Suprapubic skin (tissue), 4 donors: Measurements from ENCODE around the gene RAB27A.

Experiments used
- POLR2A ChIP-seq, 2 donors: fragments of 450-650 bp; IDR thresholded peaks; one replicate each; pipeline ENCODE4 v1.6.1; 2017; ENCODE audit warnings: antibody characterized with exemption in 2 of 2, mild to moderate bottlenecking in 2 of 2, moderate library complexity in 2 of 2
- POLR2AphosphoS5 ChIP-seq, 3 donors: sonication (generic); formaldehyde crosslinking; IDR thresholded peaks; one replicate each; pipeline ENCODE4 v1.6.1; 2017; ENCODE audit warnings: antibody characterized with exemption in 3 of 3
- TF ChIP-seq, protein P1 (sequence below), 2 donors: fragments of 200-600 bp in 1 of 2; fragments of 450-650 bp in 1 of 2; sonication (generic) in 1 of 2; IDR thresholded peaks; one replicate each; pipeline ENCODE4 v1.5.1; 2016 to 2019; ENCODE audit warnings: antibody characterized with exemption in 2 of 2, mild to moderate bottlenecking in 1 of 2, moderate library complexity in 1 of 2

DNA sequence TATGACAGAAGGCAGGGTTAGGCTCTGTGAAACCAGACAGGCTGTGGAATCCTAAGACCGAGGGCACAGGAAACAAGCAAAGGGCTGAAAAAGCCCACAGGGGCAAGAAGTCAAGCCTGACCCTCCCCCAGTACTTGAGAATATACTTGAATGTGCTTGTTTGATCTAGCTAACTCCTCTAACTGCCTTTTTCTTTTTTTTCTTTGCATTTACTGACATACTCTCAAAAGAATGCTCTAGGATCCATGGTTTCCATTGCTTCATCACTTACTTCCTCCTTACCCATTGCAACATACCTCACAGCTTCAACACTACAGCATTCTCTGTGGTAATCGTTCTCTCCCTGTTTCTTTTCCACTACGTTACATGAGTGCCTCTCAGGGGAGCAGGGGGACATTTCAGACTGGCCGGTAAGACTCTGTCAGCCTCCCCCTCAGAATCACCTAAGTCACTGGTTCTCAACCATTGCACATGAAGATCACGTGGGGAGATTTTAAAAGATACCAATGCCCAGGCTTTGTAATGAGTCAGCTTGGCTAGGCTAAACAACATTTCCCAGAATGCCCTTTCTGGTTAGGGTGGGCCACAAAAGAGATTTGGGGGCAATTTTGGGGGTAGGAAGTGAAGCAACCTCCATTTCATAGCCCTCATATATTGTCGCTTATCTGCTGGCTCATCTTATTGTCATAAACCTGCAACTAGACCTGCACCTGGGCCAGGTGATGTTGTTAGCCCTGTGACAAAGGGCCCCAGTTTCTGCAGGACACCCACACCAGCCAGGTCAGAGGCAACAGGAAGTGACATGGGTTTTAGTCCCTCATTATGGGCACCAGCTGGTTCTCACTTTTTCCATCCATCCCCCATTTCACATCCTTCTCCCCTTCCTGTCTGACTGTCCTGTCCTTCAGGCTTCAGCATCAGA lies 68.3 kb downstream of the RAB27A start:
- TF ChIP-seq, protein P1, sequence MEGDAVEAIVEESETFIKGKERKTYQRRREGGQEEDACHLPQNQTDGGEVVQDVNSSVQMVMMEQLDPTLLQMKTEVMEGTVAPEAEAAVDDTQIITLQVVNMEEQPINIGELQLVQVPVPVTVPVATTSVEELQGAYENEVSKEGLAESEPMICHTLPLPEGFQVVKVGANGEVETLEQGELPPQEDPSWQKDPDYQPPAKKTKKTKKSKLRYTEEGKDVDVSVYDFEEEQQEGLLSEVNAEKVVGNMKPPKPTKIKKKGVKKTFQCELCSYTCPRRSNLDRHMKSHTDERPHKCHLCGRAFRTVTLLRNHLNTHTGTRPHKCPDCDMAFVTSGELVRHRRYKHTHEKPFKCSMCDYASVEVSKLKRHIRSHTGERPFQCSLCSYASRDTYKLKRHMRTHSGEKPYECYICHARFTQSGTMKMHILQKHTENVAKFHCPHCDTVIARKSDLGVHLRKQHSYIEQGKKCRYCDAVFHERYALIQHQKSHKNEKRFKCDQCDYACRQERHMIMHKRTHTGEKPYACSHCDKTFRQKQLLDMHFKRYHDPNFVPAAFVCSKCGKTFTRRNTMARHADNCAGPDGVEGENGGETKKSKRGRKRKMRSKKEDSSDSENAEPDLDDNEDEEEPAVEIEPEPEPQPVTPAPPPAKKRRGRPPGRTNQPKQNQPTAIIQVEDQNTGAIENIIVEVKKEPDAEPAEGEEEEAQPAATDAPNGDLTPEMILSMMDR (IDR thresholded peaks at IDR 0.05): no peak
- no peak for TF ChIP-seq POLR2A (IDR thresholded peaks at IDR 0.05)
- TF ChIP-seq POLR2AphosphoS5 (IDR thresholded peaks at IDR 0.05): peak in 1 of 3 donors; percentile 74
